HG03378 (cell line): Measurements from ENCODE around the gene C9orf43.
"Not testable (repeated sequence)": the region's sequence is repeated elsewhere in the genome, so short reads cannot be mapped to it uniquely, and the experiment has no call there.

Experiments used
- ATAC-seq: cut with Tn5 transposase; IDR thresholded peaks from one replicate; pipeline ENCODE4 v1.9.1; 2021; ENCODE audit warnings: mild to moderate bottlenecking, moderate library complexity; ENCODE audit not compliant: unreplicated experiment

C9orf43 gene

GRCh38 chr9:113381441-113381840, 29.1 kb upstream of the C9orf43 start:
- not testable (repeated sequence) for ATAC-seq

GRCh38 chr9:113381909-113382411, 28.6 kb upstream of the C9orf43 start:
- no peak for ATAC-seq

- no peak for ATAC-seq
Observed at GRCh38 chr9:113386571-113387393, 23.8 kb upstream of the C9orf43 start.

GRCh38 chr9:113387560-113388230, 22.9 kb upstream of the C9orf43 start:
- no peak for ATAC-seq

- no peak for ATAC-seq
Observed at GRCh38 chr9:113388833-113389232, 21.7 kb upstream of the C9orf43 start.

- ATAC-seq: no peak
Observed at GRCh38 chr9:113389451-113389850, 21.1 kb upstream of the C9orf43 start.

GRCh38 chr9:113390192-113390960, 20.2 kb upstream of the C9orf43 start:
- no peak for ATAC-seq

- no peak for ATAC-seq
Observed at GRCh38 chr9:113391917-113392316, 18.6 kb upstream of the C9orf43 start.

- ATAC-seq: no peak
Observed at GRCh38 chr9:113393281-113393680, 17.3 kb upstream of the C9orf43 start.

GRCh38 chr9:113395000-113395861, 15.3 kb upstream of the C9orf43 start:
- ATAC-seq: no peak

- no peak for ATAC-seq
Observed at GRCh38 chr9:113397203-113397631, 13.3 kb upstream of the C9orf43 start.

GRCh38 chr9:113398796-113399195, 11.8 kb upstream of the C9orf43 start:
- no peak for ATAC-seq

GRCh38 chr9:113399646-113400200, 10.8 kb upstream of the C9orf43 start:
- no peak for ATAC-seq

GRCh38 chr9:113401027-113401792, 9.3 kb upstream of the C9orf43 start, which contains the start of gene ALAD:
Gene ALAD (minus strand): TSS chr9:113401284. CDS start chr9:113393559, 7,725 bp downstream.
- peak; percentile 87 for ATAC-seq

GRCh38 chr9:113403646-113404045, 6.9 kb upstream of the C9orf43 start:
- ATAC-seq: no peak

GRCh38 chr9:113406353-113406752, 4.2 kb upstream of the C9orf43 start:
- not testable (repeated sequence) for ATAC-seq

- peak; percentile 43 for ATAC-seq
Observed at GRCh38 chr9:113406873-113407511, 3.6 kb upstream of the C9orf43 start.

GRCh38 chr9:113409481-113409880, 1.1 kb upstream of the C9orf43 start:
- no peak for ATAC-seq

GRCh38 chr9:113409883-113410206, 702 bp upstream of the C9orf43 start:
- ATAC-seq: no peak
